Skeletal muscle tissue (tissue), 4 donors: Measurements from ENCODE around the gene CMIP. TPM values are rescaled to one million over a fixed set of nuclear protein-coding genes. Genes with fewer than 3 reads are reported as not detected.

Source experiments
- H3K27ac ChIP-seq: one replicate; pipeline ENCODE4 v1.7.0; 2013; ENCODE audit warnings: mild to moderate bottlenecking, low read depth, low read length, inconsistent platforms
- H3K27me3 ChIP-seq, 3 donors: one replicate each; pipeline ENCODE4 v1.7.0; 2013; ENCODE audit warnings: low read length in 3 of 3; ENCODE audit not compliant: control insufficient read depth in 3 of 3, insufficient read depth in 3 of 3
- H3K36me3 ChIP-seq, 3 donors: one replicate each; pipeline ENCODE4 v1.7.0; 2013; ENCODE audit warnings: low read length in 3 of 3; ENCODE audit not compliant: control insufficient read depth in 3 of 3, insufficient read depth in 3 of 3
- H3K4me1 ChIP-seq, 3 donors: one replicate each; pipeline ENCODE4 v1.7.0; 2013; ENCODE audit warnings: low read length in 3 of 3, mild to moderate bottlenecking in 3 of 3; ENCODE audit not compliant: control insufficient read depth in 3 of 3, insufficient read depth in 3 of 3
- H3K4me3 ChIP-seq, 3 donors: one replicate each; pipeline ENCODE4 v1.7.0; 2013; ENCODE audit warnings: low read length in 3 of 3
- H3K9ac ChIP-seq, 3 donors: one replicate each; pipeline ENCODE4 v1.7.0; 2013; ENCODE audit warnings: low read length in 3 of 3, mild to moderate bottlenecking in 3 of 3, moderate library complexity in 2 of 3, low read depth in 1 of 3
- H3K9me3 ChIP-seq, 3 donors: one replicate each; pipeline ENCODE4 v1.7.0; 2013; ENCODE audit warnings: low read length in 3 of 3; ENCODE audit not compliant: control insufficient read depth in 3 of 3
- total RNA-seq: library from RNA; depleted of rRNA; stranded (reverse); fragments of >200 nt; gene quantifications from one replicate; pipeline ENCODE4 v1.2.3, GENCODE V29; 2014
- donor health status: Osteomylitis.

Gene CMIP
- total RNA-seq, 1 donor from 2014 or later: 6.8 TPM

DNA sequence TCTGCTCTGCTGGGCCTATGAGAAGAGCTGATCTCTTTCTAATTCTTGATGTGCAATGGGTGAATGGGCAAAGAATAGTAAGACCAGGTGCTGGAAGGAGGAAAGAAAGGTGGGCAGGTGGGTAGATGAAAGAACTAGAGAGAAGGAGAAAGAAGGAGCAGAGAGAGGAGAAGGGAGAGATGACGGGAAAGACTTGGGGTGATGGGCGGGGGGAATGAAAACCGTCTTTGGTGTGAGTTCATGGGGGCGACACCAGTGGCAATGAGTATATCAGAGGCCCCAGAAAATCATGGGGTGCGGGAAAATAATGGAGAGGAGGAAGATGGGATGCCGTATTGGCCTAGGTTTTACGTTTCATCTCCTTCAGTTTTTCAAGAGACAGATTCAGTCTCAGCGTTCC is 205.7 kb downstream of the CMIP start:
- H3K27ac ChIP-seq: peak overlapping the region; percentile 2
- peaks cover 0 to 4% (median 0%) of the 10 kb centered on the region in 3 donors for H3K4me1 ChIP-seq
- peaks cover 0 to 3% (median 0%) of the 10 kb centered on the region in 3 donors for H3K27me3 ChIP-seq
- H3K9ac ChIP-seq: no peak overlapping the region
- H3K4me3 ChIP-seq: no peak overlapping the region
- peaks cover 0 to 6% (median 2%) of the 10 kb centered on the region in 3 donors for H3K36me3 ChIP-seq
- no peaks in the 10 kb centered on the region for H3K9me3 ChIP-seq

GRCh38 chr16:81650982-81651562 is 206.5 kb downstream of the CMIP start:
- Histone ChIP-seq H3K27me3 (peaks cover 0 to 3% (median 0%) of the 10 kb centered on the region in 3 donors), H3K36me3 (peaks cover 0 to 6% (median 2%) of the 10 kb centered on the region in 3 donors), H3K9me3 (no peaks in the 10 kb centered on the region), H3K9ac (peak overlapping the region in 2 of 3 donors; percentile 32 to 53), H3K27ac (peak overlapping the region; percentile 56), H3K4me3 (peak overlapping the region in 1 of 3 donors; percentile 49), H3K4me1 (peaks cover 0 to 4% (median 0%) of the 10 kb centered on the region in 3 donors)

- Histone ChIP-seq H3K4me1 (peaks cover 0 to 4% (median 0%) of the 10 kb centered on the region in 3 donors), H3K27me3 (peaks cover 0 to 3% (median 0%) of the 10 kb centered on the region in 3 donors), H3K9me3 (no peaks in the 10 kb centered on the region), H3K9ac (peak overlapping the region in 2 of 3 donors; percentile 25 to 53), H3K4me3 (no peak overlapping the region), H3K27ac (peak overlapping the region; percentile 56), H3K36me3 (peaks cover 0 to 6% (median 2%) of the 10 kb centered on the region in 3 donors)
Measured at GRCh38 chr16:81651758-81652718, 207.4 kb downstream of the CMIP start.

DNA sequence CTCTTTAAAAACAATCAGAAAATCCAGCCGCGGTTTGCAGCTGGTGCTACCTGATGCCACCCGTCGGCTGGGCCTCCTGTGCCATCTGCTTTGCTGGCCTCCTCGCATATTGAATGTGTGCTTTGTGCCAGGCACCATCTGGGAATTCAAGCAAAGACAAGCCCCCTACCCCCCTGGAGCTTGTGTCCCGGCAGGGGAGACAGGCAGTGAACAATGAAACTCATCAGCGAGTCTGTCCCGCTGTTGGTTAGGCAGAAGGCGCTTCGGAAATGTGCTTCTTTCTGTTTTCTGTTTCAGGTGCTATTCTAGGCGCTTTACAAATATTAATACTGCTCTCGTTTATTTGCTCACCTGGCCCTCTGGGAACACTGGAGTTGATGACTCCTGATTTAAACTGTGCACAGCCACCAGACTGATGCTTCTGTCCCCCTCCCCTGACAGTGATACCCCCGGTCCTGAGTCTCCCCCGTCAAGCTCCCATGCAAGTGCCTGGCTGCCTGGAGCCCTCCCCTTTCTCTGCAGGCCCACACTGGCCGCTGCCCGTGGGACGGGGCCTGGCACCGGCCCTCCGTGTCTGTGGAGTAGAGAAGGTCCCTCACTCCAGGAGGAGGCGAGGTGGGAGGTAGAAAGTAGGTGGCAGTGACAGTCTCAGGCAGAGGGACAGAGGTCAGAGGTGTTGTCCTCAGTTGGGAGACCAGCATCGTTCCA is 208.3 kb downstream of the CMIP start:
- no peak overlapping the region for H3K9ac ChIP-seq
- peaks cover 0 to 3% (median 0%) of the 10 kb centered on the region in 3 donors for H3K27me3 ChIP-seq
- H3K9me3 ChIP-seq: no peaks in the 10 kb centered on the region
- no peak overlapping the region for H3K27ac ChIP-seq
- H3K4me3 ChIP-seq: no peak overlapping the region
- peaks cover 0 to 4% (median 0%) of the 10 kb centered on the region in 3 donors for H3K4me1 ChIP-seq
- H3K36me3 ChIP-seq: peaks cover 0 to 9% (median 4%) of the 10 kb centered on the region in 3 donors

DNA sequence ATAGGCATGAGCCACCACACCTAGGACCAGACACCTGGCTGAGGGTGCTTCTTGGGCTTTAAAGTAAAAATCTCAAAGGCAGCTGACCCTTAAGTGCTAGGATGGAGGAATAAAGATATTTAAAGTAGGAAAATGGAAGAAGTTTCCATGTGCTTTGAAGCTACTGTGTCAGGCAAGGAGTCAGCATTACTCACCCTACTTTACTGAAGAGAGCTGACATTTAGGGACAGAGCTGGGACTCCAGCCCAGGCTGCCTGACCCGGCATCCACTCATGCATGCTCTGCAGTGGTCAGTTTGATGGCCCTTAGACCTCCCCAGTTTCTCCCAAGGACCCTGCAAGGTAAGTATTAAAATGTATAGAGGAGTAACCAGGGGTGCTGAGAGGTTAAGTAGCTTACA is 209.7 kb downstream of the CMIP start:
- peaks cover 0 to 17% (median 5%) of the 10 kb centered on the region in 3 donors for H3K36me3 ChIP-seq
- H3K4me3 ChIP-seq: no peak overlapping the region
- no peak overlapping the region for H3K9ac ChIP-seq
- H3K9me3 ChIP-seq: no peaks in the 10 kb centered on the region
- peaks cover 0 to 4% (median 0%) of the 10 kb centered on the region in 3 donors for H3K4me1 ChIP-seq
- peaks cover 0 to 3% (median 0%) of the 10 kb centered on the region in 3 donors for H3K27me3 ChIP-seq
- H3K27ac ChIP-seq: no peak overlapping the region

GRCh38 chr16:81655469-81656162 is 211.0 kb downstream of the CMIP start:
- Histone ChIP-seq H3K4me3 (no peak overlapping the region), H3K9ac (no peak overlapping the region), H3K4me1 (peaks cover 0 to 4% (median 0%) of the 10 kb centered on the region in 3 donors), H3K27ac (no peak overlapping the region), H3K36me3 (peaks cover 0 to 19% (median 5%) of the 10 kb centered on the region in 3 donors), H3K9me3 (no peaks in the 10 kb centered on the region), H3K27me3 (peaks cover 0 to 3% (median 0%) of the 10 kb centered on the region in 3 donors)

- no peak overlapping the region for H3K9ac ChIP-seq
- no peaks in the 10 kb centered on the region for H3K9me3 ChIP-seq
- H3K27ac ChIP-seq: no peak overlapping the region
- H3K27me3 ChIP-seq: peaks cover 0 to 2% (median 0%) of the 10 kb centered on the region in 3 donors
- H3K4me1 ChIP-seq: peaks cover 0 to 2% (median 0%) of the 10 kb centered on the region in 3 donors
- no peak overlapping the region for H3K4me3 ChIP-seq
- peaks cover 0 to 24% (median 5%) of the 10 kb centered on the region in 3 donors for H3K36me3 ChIP-seq
Measured at GRCh38 chr16:81657224-81657623, 212.6 kb downstream of the CMIP start.

- peaks cover 0 to 22% (median 4%) of the 10 kb centered on the region in 3 donors for H3K36me3 ChIP-seq
- no peak overlapping the region for H3K9ac ChIP-seq
- no peaks in the 10 kb centered on the region for H3K4me1 ChIP-seq
- H3K27ac ChIP-seq: no peak overlapping the region
- no peaks in the 10 kb centered on the region for H3K27me3 ChIP-seq
- H3K4me3 ChIP-seq: no peak overlapping the region
- H3K9me3 ChIP-seq: no peaks in the 10 kb centered on the region
Measured at GRCh38 chr16:81657781-81658180, 213.2 kb downstream of the CMIP start.

DNA sequence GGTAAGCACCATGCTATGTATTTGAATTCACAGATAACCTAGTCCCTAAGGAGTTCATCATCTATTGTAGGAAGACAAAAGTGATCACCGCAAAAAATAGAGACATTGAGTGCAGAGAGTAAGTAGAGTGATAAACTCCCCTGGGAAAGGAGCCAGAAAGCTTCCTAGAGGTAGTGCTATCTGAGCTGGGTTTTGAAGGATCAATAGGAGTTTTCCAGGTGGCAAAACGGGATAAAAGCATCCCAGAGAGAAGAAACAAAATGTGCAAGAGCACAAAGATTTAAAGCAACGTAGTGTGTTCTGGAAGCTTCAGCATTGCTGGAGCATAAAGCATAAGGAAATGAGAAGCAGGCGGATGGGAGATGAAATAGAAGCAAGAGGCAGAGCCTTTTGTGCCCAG is 213.8 kb downstream of the CMIP start:
- no peak overlapping the region for H3K4me3 ChIP-seq
- H3K9me3 ChIP-seq: no peaks in the 10 kb centered on the region
- no peak overlapping the region for H3K27ac ChIP-seq
- no peaks in the 10 kb centered on the region for H3K27me3 ChIP-seq
- no peak overlapping the region for H3K9ac ChIP-seq
- H3K4me1 ChIP-seq: no peaks in the 10 kb centered on the region
- H3K36me3 ChIP-seq: peaks cover 2 to 18% (median 3%) of the 10 kb centered on the region in 3 donors
